ENCODE measurements around the gene IRF2.

IRF2 gene

DNA sequence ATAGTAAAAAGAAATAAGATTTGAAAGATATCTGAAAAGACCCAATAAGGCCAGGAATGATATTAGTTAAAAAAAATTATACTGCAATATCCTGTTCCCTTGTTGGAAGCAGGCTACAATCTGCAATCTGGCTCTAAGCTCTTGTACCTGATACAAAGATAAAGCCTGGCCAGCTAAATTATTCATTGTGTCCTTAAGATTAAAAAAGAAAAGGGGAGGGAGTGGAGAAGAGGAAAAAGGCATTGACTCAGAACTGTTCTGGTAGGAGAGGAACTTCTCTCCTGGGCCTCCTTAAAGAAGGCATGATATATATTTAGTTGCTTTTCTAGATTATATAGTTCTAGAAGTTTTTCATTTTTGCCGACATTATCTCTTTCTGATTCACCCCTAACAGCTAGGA, 46.7 kb downstream of the IRF2 start:
- DNase-seq = no peak

GRCh38 chr4:184427093-184427492, 47.3 kb downstream of the IRF2 start:
- DNase-seq = no peak

DNA sequence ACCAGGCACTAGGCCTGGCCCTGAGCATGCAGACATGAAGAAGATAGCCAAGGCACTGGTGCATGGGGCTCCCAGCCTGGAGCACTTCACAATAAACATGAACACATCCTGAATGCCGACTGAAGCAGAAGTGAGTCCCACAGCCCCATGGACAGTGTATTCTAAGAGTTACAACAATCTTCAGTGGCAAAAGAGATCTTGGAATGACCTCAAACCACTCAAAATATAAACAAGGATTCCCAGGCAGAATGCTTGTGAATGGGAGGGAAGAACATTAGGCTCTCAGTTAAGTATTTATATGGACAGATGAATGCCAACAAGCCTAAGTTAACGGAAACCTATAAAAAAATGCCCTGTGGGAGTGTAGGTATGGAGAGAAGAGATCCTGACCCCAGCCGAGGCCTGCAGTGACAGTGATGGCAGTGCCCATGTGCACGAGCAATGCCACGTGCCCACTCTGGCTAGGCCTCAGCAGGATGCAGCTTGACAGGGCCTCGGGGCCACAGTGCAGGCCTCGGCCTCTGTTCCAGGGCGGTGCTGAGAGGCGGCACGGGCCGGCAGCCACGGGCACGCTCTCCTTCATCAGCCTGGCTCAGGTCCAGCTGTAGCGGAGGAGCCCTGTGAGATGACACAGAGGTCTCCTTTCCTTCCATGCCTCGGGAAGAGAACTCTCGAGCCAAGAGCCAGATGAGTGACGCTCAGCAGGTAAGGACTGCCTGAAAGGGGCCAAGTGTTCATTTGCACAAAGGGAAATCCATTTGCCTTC, 49.2 kb downstream of the IRF2 start:
- no peak for DNase-seq

- DNase-seq = no peak
Observed at GRCh38 chr4:184424279-184424678, 50.1 kb downstream of the IRF2 start.

DNA sequence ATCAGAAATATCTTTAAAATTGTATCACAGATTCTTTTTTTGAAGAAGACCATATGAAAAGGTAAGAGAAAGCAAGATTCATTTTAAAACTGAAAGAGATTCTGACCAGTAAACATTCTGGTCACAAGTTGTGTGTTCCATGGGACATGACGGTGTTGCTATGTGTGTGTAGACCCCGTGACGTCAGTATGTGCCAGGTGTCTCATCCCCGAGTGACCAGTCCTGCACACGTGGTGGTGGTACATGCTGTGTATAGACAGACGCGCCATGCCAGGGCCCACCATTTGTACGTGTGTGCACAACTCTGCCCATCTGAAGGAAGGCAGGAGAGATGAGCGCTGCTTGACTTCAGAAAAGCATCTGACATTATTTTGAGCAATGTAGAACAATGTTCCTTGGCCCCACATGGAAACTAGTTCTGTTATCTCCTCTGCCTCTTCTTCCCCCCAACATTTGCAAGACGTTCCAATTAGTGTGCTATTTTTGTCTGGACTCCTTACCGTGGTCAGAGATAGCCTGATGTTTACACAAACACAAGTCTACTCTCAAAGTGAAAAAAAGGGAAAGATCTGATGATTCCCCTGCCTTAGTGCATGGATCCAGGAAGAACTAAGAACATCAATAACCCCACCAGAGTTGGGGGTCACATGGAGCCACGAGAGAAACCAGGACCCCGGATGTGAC, 51.2 kb downstream of the IRF2 start:
- no peak for DNase-seq

DNA sequence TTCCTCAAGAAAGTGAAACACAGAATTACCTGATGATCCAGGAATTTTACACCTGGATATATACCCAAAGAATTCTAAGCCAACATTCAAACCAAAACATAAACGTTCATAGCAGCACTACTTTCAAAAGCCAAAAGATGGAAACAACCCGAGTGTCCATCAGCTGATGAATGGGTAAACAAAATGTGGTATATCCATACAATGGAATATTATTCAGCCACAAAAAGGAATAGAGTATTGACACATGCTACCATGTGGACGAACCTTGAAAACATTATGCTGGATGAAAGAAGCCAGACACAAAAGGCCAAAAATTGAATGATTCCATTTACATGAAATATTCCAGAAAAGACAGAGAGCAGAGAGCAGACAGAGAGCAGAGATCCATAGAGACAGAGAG, 52.0 kb downstream of the IRF2 start:
- DNase-seq = no peak

GRCh38 chr4:184421533-184422155, 52.7 kb downstream of the IRF2 start:
- DNase-seq = no peak

- no peak for DNase-seq
Observed at GRCh38 chr4:184420881-184421416, 53.4 kb downstream of the IRF2 start.

DNA sequence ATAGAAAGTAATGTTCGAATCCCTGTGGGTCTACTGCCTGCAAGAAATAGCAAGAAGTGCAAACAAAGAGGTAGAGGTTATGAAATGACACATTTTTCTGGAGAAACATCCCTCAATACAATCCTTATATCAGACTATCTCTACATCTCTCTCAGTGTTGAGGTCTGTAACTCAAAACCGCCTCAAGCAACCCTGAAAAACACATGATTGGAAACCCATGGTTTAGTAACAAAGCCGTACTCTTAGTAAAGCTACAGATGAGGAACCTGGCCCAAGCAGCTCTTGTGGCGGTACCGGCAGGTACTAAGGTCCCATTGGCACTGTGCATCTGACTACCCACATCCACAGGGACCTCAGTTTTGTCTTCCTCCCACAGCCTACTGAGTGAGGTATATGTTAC, 53.9 kb downstream of the IRF2 start:
- no peak for DNase-seq

GRCh38 chr4:184419976-184420375, 54.4 kb downstream of the IRF2 start:
- DNase-seq = no peak

GRCh38 chr4:184417802-184418511, 56.4 kb downstream of the IRF2 start:
- DNase-seq = no peak

GRCh38 chr4:184416913-184417734, 57.2 kb downstream of the IRF2 start:
- no peak for DNase-seq

DNA sequence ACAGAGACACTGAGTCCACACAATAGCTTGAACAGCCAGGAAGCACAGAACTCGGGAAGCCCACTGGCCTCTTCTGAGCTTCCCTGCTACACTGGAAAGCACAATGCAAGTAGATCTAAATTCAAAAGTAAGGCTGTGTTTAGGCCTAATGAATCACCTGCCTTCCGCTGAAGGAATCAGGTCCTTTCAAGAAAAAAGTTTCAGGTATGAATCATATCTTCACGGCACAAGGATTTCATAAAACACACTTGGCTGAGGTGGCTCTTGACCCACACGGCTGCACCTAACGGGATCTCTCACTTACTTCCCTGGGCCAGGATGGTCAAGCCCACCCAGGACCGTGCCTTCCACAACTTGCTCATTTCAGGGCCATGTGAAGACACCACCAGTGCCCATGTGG, 59.3 kb downstream of the IRF2 start:
- DNase-seq = no peak

DNA sequence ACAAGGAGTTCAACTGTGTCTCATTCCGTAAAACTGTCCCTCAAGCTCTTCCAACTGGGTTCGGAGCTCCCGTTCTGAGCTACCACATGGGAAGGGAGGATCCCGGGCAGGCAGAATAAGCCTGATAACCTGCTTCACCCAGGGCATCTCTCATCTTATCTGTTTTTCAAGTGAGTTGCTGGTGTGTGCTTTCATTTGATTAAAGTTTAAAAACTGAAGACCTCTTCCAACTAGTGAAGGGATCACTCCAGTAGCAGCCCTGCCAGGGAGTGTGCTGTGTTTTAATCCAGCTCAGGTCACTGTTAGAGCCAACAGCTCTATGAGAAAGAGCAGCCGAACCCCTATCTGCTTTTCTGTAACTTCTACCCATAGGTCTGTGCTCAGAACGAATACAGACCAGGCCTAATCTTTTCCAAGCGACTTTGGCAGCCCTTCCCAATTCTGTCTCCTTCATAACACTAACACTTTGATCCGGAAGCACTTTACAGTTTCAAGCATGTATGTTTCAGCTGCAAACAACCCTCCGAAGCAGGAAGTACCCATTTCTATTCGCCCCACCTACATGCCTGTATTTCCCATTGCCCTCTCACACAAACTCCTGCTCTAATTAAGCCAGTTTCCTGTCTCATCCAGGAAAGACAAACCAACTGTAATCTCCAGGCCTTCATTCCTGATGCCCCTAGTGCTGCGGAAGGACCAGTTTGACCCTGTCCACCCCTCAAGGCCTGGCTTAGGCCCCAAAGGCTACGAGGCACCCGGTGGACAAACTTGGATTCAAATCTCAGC, 60.9 kb downstream of the IRF2 start:
- DNase-seq = no peak

- no peak for DNase-seq
Observed at GRCh38 chr4:184410748-184411147, 63.6 kb downstream of the IRF2 start.

DNA sequence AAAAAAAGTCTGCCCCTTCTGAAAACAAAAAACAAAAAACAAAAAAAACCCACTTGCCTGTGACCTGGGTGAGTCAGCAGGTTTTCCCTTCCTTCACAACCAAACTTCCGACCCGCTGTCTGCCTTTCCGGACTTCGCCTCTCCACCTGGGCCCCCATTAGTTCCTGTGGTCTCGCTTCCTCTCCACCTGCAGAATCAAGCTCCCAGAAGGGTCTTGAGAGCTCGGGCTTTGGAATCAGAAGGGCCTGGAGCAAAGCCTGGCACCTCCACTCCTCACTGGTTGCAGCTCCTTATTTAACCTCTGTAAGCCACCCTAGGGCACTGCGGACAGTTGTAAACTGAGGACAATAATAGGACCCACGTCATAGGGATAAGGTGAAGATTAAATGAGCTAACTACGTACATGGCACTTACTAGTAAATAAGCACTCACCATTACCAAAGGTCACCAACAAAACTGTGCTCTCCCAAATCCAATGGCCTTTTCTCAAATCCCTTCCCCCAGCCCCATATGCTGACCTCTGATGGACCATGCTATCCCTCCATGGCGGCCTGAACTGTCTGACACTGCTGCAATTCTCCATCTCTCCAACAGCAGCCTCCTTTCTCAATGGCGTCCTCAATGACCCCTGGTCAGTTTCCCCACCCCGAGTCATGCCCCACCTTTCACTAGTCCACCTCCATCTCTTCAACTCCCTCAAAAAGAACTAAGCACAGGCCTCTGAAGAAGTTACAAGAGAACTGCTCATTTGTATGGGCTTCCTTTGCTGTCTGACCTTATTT, 64.2 kb downstream of the IRF2 start:
- no peak for DNase-seq

- no peak for DNase-seq
Observed at GRCh38 chr4:184409502-184409901, 64.8 kb downstream of the IRF2 start.

GRCh38 chr4:184408684-184409081, 65.7 kb downstream of the IRF2 start:
- DNase-seq = no peak

- DNase-seq = no peak
Observed at GRCh38 chr4:184408021-184408683, 66.2 kb downstream of the IRF2 start.

GRCh38 chr4:184406958-184407391, 67.4 kb downstream of the IRF2 start:
- no peak for DNase-seq

All from NCI-H187 (cell line).